Measurements from ENCODE around the gene FNDC8.

- no peak for TF ChIP-seq ETV5 (CRISPR knock-in tag; IDR thresholded peaks at IDR 0.05; ENCODE audit: low read depth)
- TF ChIP-seq NFATC3 (IDR thresholded peaks at IDR 0.05) = no peak
- no peak for TF ChIP-seq SREBF2 (CRISPR knock-in tag; IDR thresholded peaks at IDR 0.05)
- TF ChIP-seq HNRNPH1 (optimal IDR thresholded peaks at IDR 0.05; ENCODE audit: low read depth, low read length) = no peak
Measured at GRCh38 chr17:35087731-35088355, 33.6 kb upstream of the FNDC8 start.
